SK-N-SH (cell line): Measurements from ENCODE around the gene IGF2R. TPM values are rescaled to one million over a fixed set of nuclear protein-coding genes. Genes with fewer than 3 reads are reported as not detected.

Experiments used
- CTCF ChIA-PET: fragments of 300-600, 350-600 bp; formaldehyde crosslinking; extraction: SDS; loops from one replicate; lab custom pipeline; 2021; lab: Yijun Ruan, JAX
- POLR2A ChIA-PET: fragments of 350-600 bp; sonication (Branson Sonifier 250); formaldehyde crosslinking; extraction: SDS; loops from one replicate; lab custom pipeline; 2020; ENCODE audit warnings: antibody characterized with exemption, inconsistent platforms; lab: Yijun Ruan, JAX
- DNase-seq: peaks from one replicate; pipeline ENCODE4 v3.0.0; 2012
- H2AFZ ChIP-seq: fragments of 200-600 bp; sonication (generic); 2 replicates; pipeline ENCODE4 v1.8.1; 2016; ENCODE audit warnings: antibody characterized with exemption, mild to moderate bottlenecking, low read depth
- H3F3A ChIP-seq: fragments of 200-600 bp; sonication (generic); replicated peaks from 2 replicates; pipeline ENCODE3; 2016; ENCODE audit warnings: antibody characterized with exemption, mild to moderate bottlenecking; ENCODE audit not compliant: insufficient read depth
- H3K27ac ChIP-seq, 2 experiments: fragments of 200-500 bp in 1 of 2; fragments of 200-600 bp in 1 of 2; sonication (Bioruptor generic) in 1 of 2; sonication (generic), shearing (Covaris generic) in 1 of 2; 2 replicates each; pipeline versions ENCODE4 v1.5.1 to v1.6.1; 2014 to 2016; ENCODE audit warnings: low read depth in 2 of 2, inconsistent platforms in 1 of 2, low read length in 1 of 2, mild to moderate bottlenecking in 1 of 2, mixed read lengths in 1 of 2
- H3K27me3 ChIP-seq: fragments of 200-600 bp; sonication (generic), shearing (Covaris generic); 2 replicates; pipeline ENCODE4 v1.6.1; 2016; ENCODE audit warnings: mixed run types; ENCODE audit not compliant: insufficient read depth
- H3K36me3 ChIP-seq, 2 experiments: fragments of 200-500 bp in 1 of 2; fragments of 200-600 bp in 1 of 2; sonication (Bioruptor generic) in 1 of 2; sonication (generic) in 1 of 2; replicated peaks in 1 of 2; 2 replicates each; pipeline versions ENCODE3 to v1.5.1; 2014 to 2016; ENCODE audit warnings: low read length in 1 of 2, mild to moderate bottlenecking in 1 of 2; ENCODE audit not compliant: insufficient read depth in 2 of 2, control insufficient read depth in 1 of 2
- H3K4me1 ChIP-seq, 2 experiments: fragments of 200-500 bp in 1 of 2; fragments of 200-600 bp in 1 of 2; sonication (Bioruptor generic) in 1 of 2; sonication (generic), shearing (Covaris generic) in 1 of 2; 2 replicates each; pipeline versions ENCODE4 v1.5.1 to v1.6.1; 2014 to 2016; ENCODE audit warnings: low read depth in 1 of 2, low read length in 1 of 2, mixed run types in 1 of 2; ENCODE audit not compliant: insufficient read depth in 2 of 2, control insufficient read depth in 1 of 2
- H3K4me2 ChIP-seq: fragments of 200-600 bp; sonication (generic), shearing (Covaris generic); 2 replicates; pipeline ENCODE4 v1.6.1; 2017; ENCODE audit warnings: mixed run types
- H3K4me3 ChIP-seq, 2 experiments: fragments of 200-500 bp in 1 of 2; fragments of 200-600 bp in 1 of 2; sonication (Bioruptor generic) in 1 of 2; sonication (generic), shearing (Covaris generic) in 1 of 2; 2 replicates each; pipeline versions ENCODE4 v1.5.1 to v1.8.1; 2014 to 2016; ENCODE audit warnings: low read depth in 2 of 2, inconsistent platforms in 1 of 2, low read length in 1 of 2, mild to moderate bottlenecking in 1 of 2, mixed read lengths in 1 of 2, moderate library complexity in 1 of 2
- H3K79me2 ChIP-seq: fragments of 200-600 bp; sonication (generic); 2 replicates; pipeline ENCODE4 v1.8.1; 2017; ENCODE audit warnings: mild to moderate bottlenecking; ENCODE audit not compliant: insufficient read depth
- H3K9ac ChIP-seq: fragments of 200-600 bp; sonication (generic); 2 replicates; pipeline ENCODE4 v1.6.1; 2017; ENCODE audit warnings: mixed run types
- H3K9me2 ChIP-seq: fragments of 200-600 bp; sonication (generic); 2 replicates; pipeline ENCODE4 v1.6.1; 2017; ENCODE audit warnings: mixed run types
- H3K9me3 ChIP-seq: fragments of 200-600 bp; sonication (generic); 2 replicates; pipeline ENCODE4 v1.6.1; 2017; ENCODE audit warnings: mixed run types, mild to moderate bottlenecking, moderate library complexity
- H4K20me1 ChIP-seq: fragments of 200-600 bp; sonication (generic); 2 replicates; pipeline ENCODE4 v1.6.1; 2017; ENCODE audit warnings: mild to moderate bottlenecking, mixed run types; ENCODE audit not compliant: insufficient read depth
- CTCF ChIP-seq: fragments of 200-600 bp; sonication (generic); IDR thresholded peaks from 2 replicates; pipeline ENCODE4 v1.6.1; 2017; ENCODE audit warnings: antibody characterized with exemption, mild to moderate bottlenecking, moderate library complexity
- ELF1 ChIP-seq: IDR thresholded peaks from 2 replicates; pipeline ENCODE4 v1.4.0; 2012
- FOSL2 ChIP-seq: IDR thresholded peaks from 2 replicates; pipeline ENCODE4 v1.4.0; 2012; ENCODE audit warnings: low read depth, mild to moderate bottlenecking, moderate library complexity, borderline replicate concordance
- FOXJ3 ChIP-seq: sonication (generic); formaldehyde crosslinking; IDR thresholded peaks from 2 replicates; pipeline ENCODE4 v1.5.1; 2020; ENCODE audit warnings: mild to moderate bottlenecking, missing genetic modification reagents
- GATA2 ChIP-seq: sonication (generic); formaldehyde crosslinking; IDR thresholded peaks from 2 replicates; pipeline ENCODE4 v1.5.0; 2020; ENCODE audit warnings: mild to moderate bottlenecking, missing genetic modification reagents
- IRF3 ChIP-seq: fragments of 150-350 bp; IDR thresholded peaks from 2 replicates; pipeline ENCODE4 v1.6.1; 2016; ENCODE audit warnings: mild to moderate bottlenecking, low read depth, low read length
- MAX ChIP-seq: IDR thresholded peaks from 2 replicates; pipeline ENCODE4 v1.4.0; 2012; ENCODE audit warnings: low read depth
- MEF2A ChIP-seq: IDR thresholded peaks from 2 replicates; pipeline ENCODE4 v1.4.0; 2012; ENCODE audit warnings: low read depth, borderline replicate concordance
- REST ChIP-seq: IDR thresholded peaks from 2 replicates; pipeline ENCODE4 v1.6.1; 2012; ENCODE audit warnings: mild to moderate bottlenecking, low read depth, low read length, moderate library complexity
- RFX5 ChIP-seq: IDR thresholded peaks from 2 replicates; pipeline ENCODE4 v1.6.1; 2012; ENCODE audit warnings: mild to moderate bottlenecking, improper control_type of control experiment, low read length
- TCF12 ChIP-seq: IDR thresholded peaks from 2 replicates; pipeline ENCODE4 v1.4.0; 2012
- TEAD4 ChIP-seq: IDR thresholded peaks from 2 replicates; pipeline ENCODE4 v1.4.0; 2012; ENCODE audit warnings: mild to moderate bottlenecking, borderline replicate concordance; ENCODE audit not compliant: insufficient read depth
- USF2 ChIP-seq: fragments of 150-350 bp; IDR thresholded peaks from 2 replicates; pipeline ENCODE4 v1.6.1; 2017; ENCODE audit warnings: antibody characterized with exemption, low read length, low read depth, borderline replicate concordance
- YY1 ChIP-seq: IDR thresholded peaks from 2 replicates; pipeline ENCODE4 v1.4.0; 2012; ENCODE audit warnings: low read depth, mild to moderate bottlenecking
- WGBS: methylation state at CpG from one replicate; pipeline ENCODE4 v1.1.6; 2017; ENCODE audit warnings: low lambda C conversion rate; 5-methylcytosine and 5-hydroxymethylcytosine counted together
- polyA plus RNA-seq, 3 experiments: library from polyadenylated mRNA; depleted of rRNA; stranded (reverse); fragments of >200 nt; gene quantifications; 2 replicates each; pipeline ENCODE4 v1.2.3, GENCODE V29; 2012

The IGF2R gene
- polyA plus RNA-seq, 1 of the 3 experiments (the other 2 are of a cell fraction) = 45.0 TPM

GRCh38 chr6:160069050-160069454, 100.2 kb downstream of the IGF2R start:
- no peak for DNase-seq
- 95% methylated on average over 9 of the region's 9 CpGs for WGBS
- Histone ChIP-seq H3K79me2 (no peaks in the 10 kb centered on the region), H3K4me3 (no peak overlapping the region), H3K27me3 (no peaks in the 10 kb centered on the region), H3K36me3 (peaks cover 18 to 82% of the 10 kb centered on the region in 2 experiments), H3K4me1 (no peaks in the 10 kb centered on the region), H3K4me2 (no peak overlapping the region), H3F3A (no peaks in the 10 kb centered on the region), H3K9me3 (no peaks in the 10 kb centered on the region), H3K9me2 (no peaks in the 10 kb centered on the region), H2AFZ (no peak overlapping the region), H3K27ac (no peak overlapping the region), H4K20me1 (no peaks in the 10 kb centered on the region), H3K9ac (no peak overlapping the region)
- CTCF ChIA-PET = interaction anchor here (0.9 kb wide), 1 partner anchor 20 kb away, joined by 3 read pairs; no protein-coding TSS in a partner anchor
- TF ChIP-seq MEF2A (no peak), GATA2 (no peak), FOXJ3 (CRISPR knock-in tag) (no peak), TCF12 (no peak), IRF3 (no peak), MAX (no peak), TEAD4 (no peak), REST (no peak), ELF1 (no peak), YY1 (no peak), RFX5 (no peak), USF2 (no peak), CTCF (no peak), FOSL2 (no peak)
- POLR2A ChIA-PET = no interaction called here
